A673 (cell line): ENCODE results near the gene INPP4A.
"Not testable (repeated sequence)": the region's sequence is repeated elsewhere in the genome, so short reads cannot be mapped to it uniquely, and the experiment has no call there.

Experiments
- EZH2 ChIP-seq: fragments of 200-600 bp; sonication (generic); IDR thresholded peaks from 2 replicates; pipeline ENCODE4 v1.6.1; 2017; ENCODE audit warnings: borderline replicate concordance, low read depth, mild to moderate bottlenecking, mixed read lengths, antibody characterized with exemption, low read length; ENCODE audit not compliant: poor library complexity, severe bottlenecking
- TF ChIP-seq, protein P1 (sequence below): fragments of 300-800, 200-600 bp; sonication (generic); conservative IDR thresholded peaks from 2 replicates; pipeline ENCODE4 v1.5.1; 2017; ENCODE audit warnings: low read depth, mild to moderate bottlenecking, antibody characterized with exemption, low read length, moderate library complexity, mixed read lengths

DNA sequence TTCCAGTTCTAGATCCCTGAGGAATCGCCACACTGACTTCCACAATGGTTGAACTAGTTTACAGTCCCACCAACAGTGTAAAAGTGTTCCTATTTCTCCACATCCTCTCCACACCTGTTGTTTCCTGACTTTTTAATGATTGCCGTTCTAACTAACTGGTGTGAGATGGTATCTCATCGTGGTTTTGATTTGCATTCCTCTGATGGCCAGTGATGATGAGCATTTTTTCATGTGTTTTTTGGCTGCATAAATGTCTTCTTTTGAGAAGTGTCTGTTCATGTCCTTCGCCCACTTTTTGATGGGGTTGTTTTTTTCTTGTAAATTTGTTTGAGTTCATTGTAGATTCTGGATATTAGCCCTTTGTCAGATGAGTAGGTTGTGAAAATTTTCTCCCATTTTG lies 150.0 kb downstream of the INPP4A start:
- TF ChIP-seq, protein P1, sequence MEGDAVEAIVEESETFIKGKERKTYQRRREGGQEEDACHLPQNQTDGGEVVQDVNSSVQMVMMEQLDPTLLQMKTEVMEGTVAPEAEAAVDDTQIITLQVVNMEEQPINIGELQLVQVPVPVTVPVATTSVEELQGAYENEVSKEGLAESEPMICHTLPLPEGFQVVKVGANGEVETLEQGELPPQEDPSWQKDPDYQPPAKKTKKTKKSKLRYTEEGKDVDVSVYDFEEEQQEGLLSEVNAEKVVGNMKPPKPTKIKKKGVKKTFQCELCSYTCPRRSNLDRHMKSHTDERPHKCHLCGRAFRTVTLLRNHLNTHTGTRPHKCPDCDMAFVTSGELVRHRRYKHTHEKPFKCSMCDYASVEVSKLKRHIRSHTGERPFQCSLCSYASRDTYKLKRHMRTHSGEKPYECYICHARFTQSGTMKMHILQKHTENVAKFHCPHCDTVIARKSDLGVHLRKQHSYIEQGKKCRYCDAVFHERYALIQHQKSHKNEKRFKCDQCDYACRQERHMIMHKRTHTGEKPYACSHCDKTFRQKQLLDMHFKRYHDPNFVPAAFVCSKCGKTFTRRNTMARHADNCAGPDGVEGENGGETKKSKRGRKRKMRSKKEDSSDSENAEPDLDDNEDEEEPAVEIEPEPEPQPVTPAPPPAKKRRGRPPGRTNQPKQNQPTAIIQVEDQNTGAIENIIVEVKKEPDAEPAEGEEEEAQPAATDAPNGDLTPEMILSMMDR = not testable (repeated sequence)
- not testable (repeated sequence) for TF ChIP-seq EZH2
